Breast epithelium (tissue), 4 donors: ENCODE measurements around the gene PNISR. TPM values are rescaled to one million over a fixed set of nuclear protein-coding genes. Genes with fewer than 3 reads are reported as not detected.

ENCODE experiments used
- DNase-seq, 2 donors: peaks; one replicate each; pipeline ENCODE4 v3.0.0-alpha.2; 2019; ENCODE audit warnings: low spot score in 2 of 2
- H3K27ac ChIP-seq, 2 donors: fragments of 200-600 bp; sonication (generic) in 1 of 2; one replicate each; pipeline ENCODE4 v1.5.1; 2016 to 2019; ENCODE audit warnings: mild to moderate bottlenecking in 1 of 2
- H3K27me3 ChIP-seq, 2 donors: fragments of 200-600 bp; sonication (generic) in 1 of 2; one replicate each; pipeline versions ENCODE4 v1.5.1 to v1.6.0; 2017 to 2019; ENCODE audit warnings: control low read depth in 1 of 2, mild to moderate bottlenecking in 1 of 2
- H3K36me3 ChIP-seq: fragments of 200-600 bp; one replicate; pipeline ENCODE4 v1.5.1; 2019
- H3K4me1 ChIP-seq, 2 donors: fragments of 200-600 bp; sonication (generic); one replicate each; pipeline ENCODE4 v1.5.1; 2016 to 2019; ENCODE audit warnings: control low read depth in 1 of 2
- H3K4me3 ChIP-seq, 3 donors: fragments of 200-600 bp; sonication (generic); 1 replicate in 2 of 3; 2 replicates in 1 of 3; pipeline ENCODE4 v1.5.1; 2016 to 2019; ENCODE audit warnings: mild to moderate bottlenecking in 3 of 3, moderate library complexity in 2 of 3
- H3K9me3 ChIP-seq, 2 donors: fragments of 200-600 bp; sonication (generic) in 1 of 2; one replicate each; pipeline ENCODE4 v1.5.1; 2016 to 2019; ENCODE audit warnings: control low read depth in 1 of 2
- CTCF ChIP-seq, 3 donors: fragments of 450-650 bp; IDR thresholded peaks; one replicate each; pipeline ENCODE4 v1.5.1; 2016 to 2017; ENCODE audit warnings: antibody characterized with exemption in 3 of 3, mild to moderate bottlenecking in 3 of 3, moderate library complexity in 3 of 3
- POLR2A ChIP-seq: fragments of 450-650 bp; IDR thresholded peaks from one replicate; pipeline ENCODE4 v1.6.1; 2016; ENCODE audit warnings: antibody characterized with exemption, mild to moderate bottlenecking, moderate library complexity
- POLR2AphosphoS5 ChIP-seq, 3 donors: sonication (generic); formaldehyde crosslinking; IDR thresholded peaks; one replicate each; pipeline ENCODE4 v1.6.1; 2017; ENCODE audit warnings: antibody characterized with exemption in 3 of 3
- intact Hi-C: fragments of 100-400 bp; cut with DNase I; formaldehyde crosslinking; loops from one replicate; pipeline ENCODE4 v1.15.1; 2023; ENCODE audit warnings: low total_unique reads
- total RNA-seq, 3 donors: library from RNA; depleted of rRNA; stranded (reverse); fragments of >200 nt; gene quantifications; one replicate each; pipeline ENCODE4 v1.1.0, GENCODE V29; 2016

The PNISR gene
- total RNA-seq, 3 donors from 2014 or later = 133 to 294 (median 206) TPM

GRCh38 chr6:99384507-99384906, 40.6 kb downstream of the PNISR start:
- Histone ChIP-seq H3K27me3 (no peaks in the 10 kb centered on the region), H3K9me3 (no peaks in the 10 kb centered on the region), H3K4me1 (no peaks in the 10 kb centered on the region), H3K27ac (no peak overlapping the region), H3K4me3 (no peak overlapping the region), H3K36me3 (no peaks in the 10 kb centered on the region)
- no peak for DNase-seq
- intact Hi-C loops = no loop called here
- TF ChIP-seq CTCF (IDR thresholded peaks at IDR 0.05) (no peak), POLR2AphosphoS5 (IDR thresholded peaks at IDR 0.05) (no peak), POLR2A (no peak)

GRCh38 chr6:99378636-99379035, 46.5 kb downstream of the PNISR start:
- Histone ChIP-seq H3K36me3 (no peaks in the 10 kb centered on the region), H3K4me1 (no peaks in the 10 kb centered on the region), H3K27ac (no peak overlapping the region), H3K9me3 (no peaks in the 10 kb centered on the region), H3K4me3 (no peak overlapping the region), H3K27me3 (no peaks in the 10 kb centered on the region)
- no peak for TF ChIP-seq POLR2A
- TF ChIP-seq CTCF (IDR thresholded peaks at IDR 0.05) = no peak
- no peak for TF ChIP-seq POLR2AphosphoS5 (IDR thresholded peaks at IDR 0.05)
- intact Hi-C loops = no loop called here
- no peak for DNase-seq

GRCh38 chr6:99369533-99369932, 55.6 kb downstream of the PNISR start:
- Histone ChIP-seq H3K4me1 (no peaks in the 10 kb centered on the region), H3K36me3 (no peaks in the 10 kb centered on the region)
- TF ChIP-seq CTCF (IDR thresholded peaks at IDR 0.05) (no peak), POLR2A (no peak), POLR2AphosphoS5 (IDR thresholded peaks at IDR 0.05) (no peak)

GRCh38 chr6:99366852-99367251, 58.3 kb downstream of the PNISR start:
- no peak for TF ChIP-seq CTCF (IDR thresholded peaks at IDR 0.05)
- no peak for TF ChIP-seq POLR2AphosphoS5 (IDR thresholded peaks at IDR 0.05)
- no peak for TF ChIP-seq POLR2A
- DNase-seq = no peak
- intact Hi-C loops = no loop called here
- no peaks in the 10 kb centered on the region for H3K9me3 ChIP-seq
- H3K27me3 ChIP-seq = no peaks in the 10 kb centered on the region
- no peaks in the 10 kb centered on the region for H3K36me3 ChIP-seq
- H3K4me3 ChIP-seq = no peak overlapping the region
- no peak overlapping the region for H3K27ac ChIP-seq
- no peaks in the 10 kb centered on the region for H3K4me1 ChIP-seq

More at GRCh38 chr6:99369533-99369932, 55.6 kb downstream of the PNISR start:
- Histone ChIP-seq H3K27ac (no peak overlapping the region), H3K4me3 (no peak overlapping the region), H3K9me3 (no peaks in the 10 kb centered on the region), H3K27me3 (no peaks in the 10 kb centered on the region)
- no peak for DNase-seq
- intact Hi-C loops = no loop called here

GRCh38 chr6:99364026-99364425, 61.1 kb downstream of the PNISR start:
- no peaks in the 10 kb centered on the region for H3K9me3 ChIP-seq
- intact Hi-C loops = no loop called here
- no peaks in the 10 kb centered on the region for H3K4me1 ChIP-seq
- no peak for DNase-seq
- no peak overlapping the region for H3K27ac ChIP-seq
- no peak for TF ChIP-seq CTCF (IDR thresholded peaks at IDR 0.05)
- no peak for TF ChIP-seq POLR2AphosphoS5 (IDR thresholded peaks at IDR 0.05)
- TF ChIP-seq POLR2A = no peak
- H3K4me3 ChIP-seq = no peak overlapping the region
- H3K27me3 ChIP-seq = no peaks in the 10 kb centered on the region
- no peaks in the 10 kb centered on the region for H3K36me3 ChIP-seq
